Stromal cell of bone marrow (primary cell): Measurements from ENCODE around the gene TBC1D17.

Experiments
- DNase-seq: peaks from one replicate; pipeline ENCODE4 v3.0.0-alpha.2; 2012; ENCODE audit warnings: low read depth

The TBC1D17 gene

GRCh38 chr19:49848938-49849337 lies 28.6 kb upstream of the TBC1D17 start:
- no peak for DNase-seq

- DNase-seq, result no peak
These were observed 27.9 kb upstream of the TBC1D17 start for GRCh38 chr19:49849433-49850220.

GRCh38 chr19:49850221-49850486 lies 27.3 kb upstream of the TBC1D17 start:
- DNase-seq, result no peak

- peak; percentile 78 for DNase-seq
These were observed 26.8 kb upstream of the TBC1D17 start, which contains the start of gene PTOV1 for GRCh38 chr19:49850487-49851342. PTOV1 (plus strand) TSS chr19:49851159.

- no peak for DNase-seq
These were observed 25.8 kb upstream of the TBC1D17 start for GRCh38 chr19:49851456-49852259.

GRCh38 chr19:49852631-49853126 lies 24.8 kb upstream of the TBC1D17 start:
- no peak for DNase-seq

GRCh38 chr19:49853852-49854377 lies 23.6 kb upstream of the TBC1D17 start:
- no peak for DNase-seq

GRCh38 chr19:49854378-49855263 lies 22.9 kb upstream of the TBC1D17 start:
- no peak for DNase-seq

GRCh38 chr19:49855277-49855675 lies 22.2 kb upstream of the TBC1D17 start:
- DNase-seq, result no peak

- no peak for DNase-seq
These were observed 21.6 kb upstream of the TBC1D17 start for GRCh38 chr19:49855676-49856573.

- DNase-seq, result no peak
These were observed 20.9 kb upstream of the TBC1D17 start for GRCh38 chr19:49856574-49857021.

GRCh38 chr19:49857061-49857837 lies 20.3 kb upstream of the TBC1D17 start:
- no peak for DNase-seq

GRCh38 chr19:49857838-49858087 lies 19.7 kb upstream of the TBC1D17 start:
- DNase-seq, result no peak

GRCh38 chr19:49858088-49858985 lies 19.2 kb upstream of the TBC1D17 start:
- DNase-seq, result no peak

- no peak for DNase-seq
These were observed 17.7 kb upstream of the TBC1D17 start for GRCh38 chr19:49859682-49860335.

- DNase-seq, result no peak
These were observed 17.0 kb upstream of the TBC1D17 start for GRCh38 chr19:49860336-49861102.

GRCh38 chr19:49861107-49861506 lies 16.4 kb upstream of the TBC1D17 start:
- no peak for DNase-seq
